ENCODE measurements around the gene SSBP4.

The SSBP4 gene

GRCh38 chr19:18433735-18434398, 14.7 kb downstream of the SSBP4 start:
- no peak for DNase-seq (ENCODE audit: low spot score)

- no peak for DNase-seq (ENCODE audit: low spot score)
These were observed 15.4 kb downstream of the SSBP4 start for GRCh38 chr19:18434411-18435175.

GRCh38 chr19:18435178-18435841, 16.1 kb downstream of the SSBP4 start:
- DNase-seq (ENCODE audit: low spot score): no peak

- DNase-seq (ENCODE audit: low spot score): no peak
These were observed 16.9 kb downstream of the SSBP4 start for GRCh38 chr19:18435842-18436670.

- DNase-seq (ENCODE audit: low spot score): peak; percentile 92
These were observed 17.7 kb downstream of the SSBP4 start for GRCh38 chr19:18436671-18437490.

GRCh38 chr19:18437491-18438330, 18.5 kb downstream of the SSBP4 start, which contains the start of gene ISYNA1:
Gene ISYNA1 (minus strand): TSS chr19:18438133. CDS start chr19:18437979, 154 bp downstream.
- DNase-seq (ENCODE audit: low spot score): peak; percentile 73

GRCh38 chr19:18438331-18439024, 19.3 kb downstream of the SSBP4 start:
- peak; percentile 46 for DNase-seq (ENCODE audit: low spot score)

GRCh38 chr19:18439025-18439909, 20.1 kb downstream of the SSBP4 start:
- DNase-seq (ENCODE audit: low spot score): peak; percentile 61

GRCh38 chr19:18439910-18440237, 20.7 kb downstream of the SSBP4 start:
- no peak for DNase-seq (ENCODE audit: low spot score)

- DNase-seq (ENCODE audit: low spot score): peak; percentile 40
These were observed 21.2 kb downstream of the SSBP4 start for GRCh38 chr19:18440415-18440877.

- DNase-seq (ENCODE audit: low spot score): no peak
These were observed 22.0 kb downstream of the SSBP4 start for GRCh38 chr19:18440936-18441803.

- no peak for DNase-seq (ENCODE audit: low spot score)
These were observed 22.9 kb downstream of the SSBP4 start for GRCh38 chr19:18441804-18442788.

- DNase-seq (ENCODE audit: low spot score): no peak
These were observed 23.7 kb downstream of the SSBP4 start for GRCh38 chr19:18442941-18443340.

GRCh38 chr19:18443406-18443805, 24.2 kb downstream of the SSBP4 start:
- peak; percentile 51 for DNase-seq (ENCODE audit: low spot score)

- no peak for DNase-seq (ENCODE audit: low spot score)
These were observed 24.6 kb downstream of the SSBP4 start for GRCh38 chr19:18443831-18444230.

GRCh38 chr19:18444513-18444912, 25.3 kb downstream of the SSBP4 start:
- DNase-seq (ENCODE audit: low spot score): no peak

Data from hepatic stellate cell (primary cell).